GM19463 (cell line): Measurements from ENCODE around the gene TRPM6.
A peak's percentile ranks its signal among the peaks of the same experiment; 100 is the strongest.
"Not testable (repeated sequence)": the region's sequence is repeated elsewhere in the genome, so short reads cannot be mapped to it uniquely, and the experiment has no call there.

Experiments used
- ATAC-seq: cut with Tn5 transposase; IDR thresholded peaks from one replicate; pipeline ENCODE4 v1.9.1; 2021; ENCODE audit warnings: mild to moderate bottlenecking, moderate library complexity; ENCODE audit not compliant: unreplicated experiment

TRPM6 gene, protein sequence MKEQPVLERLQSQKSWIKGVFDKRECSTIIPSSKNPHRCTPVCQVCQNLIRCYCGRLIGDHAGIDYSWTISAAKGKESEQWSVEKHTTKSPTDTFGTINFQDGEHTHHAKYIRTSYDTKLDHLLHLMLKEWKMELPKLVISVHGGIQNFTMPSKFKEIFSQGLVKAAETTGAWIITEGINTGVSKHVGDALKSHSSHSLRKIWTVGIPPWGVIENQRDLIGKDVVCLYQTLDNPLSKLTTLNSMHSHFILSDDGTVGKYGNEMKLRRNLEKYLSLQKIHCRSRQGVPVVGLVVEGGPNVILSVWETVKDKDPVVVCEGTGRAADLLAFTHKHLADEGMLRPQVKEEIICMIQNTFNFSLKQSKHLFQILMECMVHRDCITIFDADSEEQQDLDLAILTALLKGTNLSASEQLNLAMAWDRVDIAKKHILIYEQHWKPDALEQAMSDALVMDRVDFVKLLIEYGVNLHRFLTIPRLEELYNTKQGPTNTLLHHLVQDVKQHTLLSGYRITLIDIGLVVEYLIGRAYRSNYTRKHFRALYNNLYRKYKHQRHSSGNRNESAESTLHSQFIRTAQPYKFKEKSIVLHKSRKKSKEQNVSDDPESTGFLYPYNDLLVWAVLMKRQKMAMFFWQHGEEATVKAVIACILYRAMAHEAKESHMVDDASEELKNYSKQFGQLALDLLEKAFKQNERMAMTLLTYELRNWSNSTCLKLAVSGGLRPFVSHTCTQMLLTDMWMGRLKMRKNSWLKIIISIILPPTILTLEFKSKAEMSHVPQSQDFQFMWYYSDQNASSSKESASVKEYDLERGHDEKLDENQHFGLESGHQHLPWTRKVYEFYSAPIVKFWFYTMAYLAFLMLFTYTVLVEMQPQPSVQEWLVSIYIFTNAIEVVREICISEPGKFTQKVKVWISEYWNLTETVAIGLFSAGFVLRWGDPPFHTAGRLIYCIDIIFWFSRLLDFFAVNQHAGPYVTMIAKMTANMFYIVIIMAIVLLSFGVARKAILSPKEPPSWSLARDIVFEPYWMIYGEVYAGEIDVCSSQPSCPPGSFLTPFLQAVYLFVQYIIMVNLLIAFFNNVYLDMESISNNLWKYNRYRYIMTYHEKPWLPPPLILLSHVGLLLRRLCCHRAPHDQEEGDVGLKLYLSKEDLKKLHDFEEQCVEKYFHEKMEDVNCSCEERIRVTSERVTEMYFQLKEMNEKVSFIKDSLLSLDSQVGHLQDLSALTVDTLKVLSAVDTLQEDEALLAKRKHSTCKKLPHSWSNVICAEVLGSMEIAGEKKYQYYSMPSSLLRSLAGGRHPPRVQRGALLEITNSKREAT (N-terminal part only)

GRCh38 chr9:74887041-74887980 is at the start of gene TRPM6:
TRPM6 (minus strand) TSS chr9:74887921; CDS start chr9:74887856, 65 bp downstream.
- peak; percentile 60 for ATAC-seq

GRCh38 chr9:74935008-74935407 is 47.3 kb upstream of the TRPM6 start:
- ATAC-seq: no peak

GRCh38 chr9:74921737-74922136 is 34.0 kb upstream of the TRPM6 start:
- ATAC-seq: no peak

DNA sequence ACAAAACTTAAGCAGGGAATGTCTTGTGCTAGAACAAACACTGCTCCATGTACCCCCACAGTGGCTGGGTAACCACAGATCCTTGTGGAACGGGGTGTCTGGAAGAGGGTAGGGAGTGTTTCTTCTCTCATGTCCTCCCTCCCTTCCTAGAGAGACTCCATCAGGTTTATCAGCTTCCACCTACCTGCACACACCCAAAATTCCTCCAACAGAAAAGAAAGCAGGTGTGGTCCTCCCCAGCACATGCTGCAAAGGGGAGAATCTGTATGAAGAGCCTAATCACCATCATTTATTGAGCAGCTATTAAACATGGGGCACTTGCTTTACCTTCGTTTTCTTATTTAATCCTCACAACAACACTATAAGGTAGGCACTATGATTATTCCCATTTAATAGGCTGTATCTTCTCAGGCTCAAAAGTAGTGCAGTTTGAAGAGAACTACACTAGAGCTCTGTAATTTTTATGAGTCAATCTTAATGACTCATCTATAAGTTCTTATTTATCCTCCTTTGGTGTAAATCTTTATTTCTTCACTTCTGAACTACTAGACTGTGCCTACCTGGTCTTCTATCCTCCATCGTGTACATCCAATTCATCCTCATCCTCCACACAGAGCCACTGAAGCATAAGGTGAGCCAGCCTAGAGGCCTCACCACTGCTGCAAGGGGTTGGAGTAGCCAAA is 33.4 kb upstream of the TRPM6 start:
- no peak for ATAC-seq

DNA sequence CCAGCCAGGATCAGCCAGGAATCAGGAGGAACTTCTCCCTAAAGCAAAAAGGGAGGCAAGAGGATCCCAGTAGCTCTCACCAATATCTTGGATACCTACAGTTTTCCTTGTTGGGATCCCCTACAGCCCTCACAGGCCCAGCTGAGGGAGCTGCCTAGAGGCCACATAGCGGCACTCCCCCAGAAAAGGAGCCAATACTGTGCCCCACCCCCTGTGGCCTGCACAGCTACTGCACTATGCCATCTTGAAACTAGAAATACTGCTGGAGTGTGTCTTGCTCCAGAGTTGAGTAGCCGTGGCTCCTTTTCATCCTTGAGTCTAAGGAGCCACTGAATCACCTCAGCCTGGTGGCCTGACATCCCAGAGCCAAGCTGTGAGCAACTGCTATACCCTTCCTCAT is 22.3 kb upstream of the TRPM6 start:
- ATAC-seq: no peak

- no peak for ATAC-seq
These were observed 20.9 kb upstream of the TRPM6 start for GRCh38 chr9:74908665-74909064.

DNA sequence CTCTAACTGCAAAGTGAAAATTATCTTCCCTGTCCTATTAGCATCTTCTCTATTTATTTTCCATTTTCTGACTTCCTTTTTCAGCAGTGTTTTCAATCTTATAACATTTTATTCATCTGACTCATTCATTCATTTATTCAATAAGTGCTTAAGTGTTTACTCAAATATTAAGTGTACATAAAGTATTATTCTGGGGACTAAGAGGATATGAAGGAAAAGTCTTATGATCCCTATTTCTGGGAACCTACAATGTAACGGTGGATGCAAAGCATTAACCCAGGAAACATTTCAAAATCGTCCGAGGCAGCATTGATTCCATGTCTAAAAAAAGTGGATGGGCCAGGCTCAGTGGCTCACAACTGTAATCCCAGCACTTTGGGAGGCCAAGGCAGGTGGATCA is 19.4 kb upstream of the TRPM6 start:
- ATAC-seq: no peak

DNA sequence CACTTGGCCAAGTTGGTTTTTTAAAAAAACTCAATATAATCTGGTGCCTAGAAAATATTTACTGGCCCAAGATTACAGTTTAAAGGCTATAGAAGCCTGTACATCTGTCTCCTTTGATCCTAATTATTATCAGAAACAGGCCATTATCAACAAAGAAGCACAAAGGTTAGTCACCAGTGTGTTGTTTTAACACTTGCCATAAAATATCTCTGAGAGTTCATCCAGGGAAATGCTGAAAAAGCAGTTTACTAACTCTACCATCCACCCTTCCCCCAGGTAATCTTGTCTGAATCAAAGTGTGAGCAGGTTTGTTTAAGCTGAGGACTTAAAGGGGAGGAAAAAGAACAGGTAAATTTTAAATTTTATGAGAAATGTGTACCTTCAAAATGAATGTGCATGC is 13.3 kb upstream of the TRPM6 start:
- ATAC-seq: no peak

GRCh38 chr9:74888449-74888848 is 728 bp upstream of the TRPM6 start:
- ATAC-seq: not testable (repeated sequence)

DNA sequence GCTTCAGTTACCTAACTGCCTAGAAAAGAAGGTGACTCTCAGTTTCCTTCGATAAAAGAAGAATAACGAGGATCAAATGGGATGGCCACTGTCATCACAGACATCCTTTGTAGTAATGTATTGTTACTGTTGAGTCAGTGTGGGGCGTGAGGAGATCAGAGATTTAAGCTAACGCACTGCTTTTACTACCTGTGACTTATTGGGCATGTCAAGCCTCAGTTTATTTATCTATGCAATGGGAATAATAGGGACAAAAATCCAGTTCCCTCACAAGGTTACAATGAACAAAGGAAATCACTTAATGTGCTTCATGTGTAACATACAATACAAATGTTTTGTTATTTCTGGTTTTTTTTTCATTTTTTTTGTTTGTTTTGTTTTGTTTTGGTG is 255 bp upstream of the TRPM6 start:
- ATAC-seq: no peak

GRCh38 chr9:74876382-74876949 is 11.3 kb downstream of the TRPM6 start:
- no peak for ATAC-seq

GRCh38 chr9:74875656-74876055 is 12.1 kb downstream of the TRPM6 start:
- no peak for ATAC-seq

DNA sequence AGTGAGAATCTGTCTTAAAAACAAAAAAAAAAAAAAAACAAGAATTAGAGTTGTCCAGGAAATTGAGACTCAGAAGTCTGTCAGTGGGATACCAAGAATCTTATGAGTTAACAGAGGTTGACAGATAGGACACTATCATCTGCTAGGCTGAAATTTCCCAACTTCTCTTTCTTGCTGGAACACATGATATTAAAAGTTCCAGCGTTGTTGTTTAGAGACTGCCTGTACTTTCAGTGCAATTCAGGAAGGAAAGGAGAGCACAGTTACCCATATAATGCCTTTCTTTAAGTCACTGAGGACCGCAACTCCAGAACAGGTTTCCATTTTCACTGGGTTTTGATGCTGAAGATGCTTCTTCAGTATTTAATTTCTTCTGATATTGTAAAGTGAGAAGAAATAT is 13.5 kb downstream of the TRPM6 start:
- no peak for ATAC-seq

DNA sequence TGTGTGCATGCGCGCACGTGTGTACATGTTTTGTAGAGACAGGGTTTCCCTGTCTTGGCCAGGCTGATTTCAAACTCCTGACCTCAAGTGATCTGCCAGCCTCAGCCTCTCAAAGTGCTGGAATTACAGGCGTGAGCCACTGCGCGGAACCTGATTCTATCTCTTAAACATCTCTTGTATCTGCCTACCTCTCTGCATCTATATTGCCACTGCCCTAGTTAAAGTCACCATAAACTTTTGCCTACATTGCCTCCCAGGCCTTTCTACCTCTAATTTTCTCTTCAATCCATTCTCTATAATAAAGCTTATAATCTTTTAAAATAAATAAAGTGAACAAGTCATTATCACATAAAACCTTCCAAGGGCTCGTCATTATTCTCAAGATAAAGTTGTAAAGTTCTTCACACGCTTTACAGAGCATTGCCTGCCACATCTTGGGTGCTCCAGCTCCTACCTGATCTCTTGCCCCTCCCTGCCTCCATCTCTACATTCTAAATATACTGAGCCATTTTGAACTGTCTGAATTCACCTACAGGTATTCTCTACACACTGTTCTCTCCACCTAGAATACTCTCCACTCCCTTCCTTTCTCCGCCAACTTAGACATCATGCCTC is 15.0 kb downstream of the TRPM6 start:
- ATAC-seq: no peak

- ATAC-seq: no peak
These were observed 20.2 kb downstream of the TRPM6 start for GRCh38 chr9:74867483-74867882.

GRCh38 chr9:74865177-74865576 is 22.5 kb downstream of the TRPM6 start:
- no peak for ATAC-seq

GRCh38 chr9:74861773-74862474 is 25.8 kb downstream of the TRPM6 start:
- ATAC-seq: no peak

GRCh38 chr9:74861071-74861470 is 26.6 kb downstream of the TRPM6 start:
- ATAC-seq: no peak
